CD4-positive, alpha-beta T cell treated with Interleukin-6 for 4 hours (primary cell): ENCODE results near the gene PCDHGA11.
"Not testable (repeated sequence)": the region's sequence is repeated elsewhere in the genome, so short reads cannot be mapped to it uniquely, and the experiment has no call there.

Source experiments
- DNase-seq: peaks from one replicate; pipeline ENCODE4 v3.0.0-alpha.2; 2020; ENCODE audit warnings: mixed read lengths

Gene PCDHGA11

GRCh38 chr5:141420855-141421488 lies at the start of gene PCDHGA11:
TSS of gene PCDHGA11 (plus strand) at chr5:141421051. CDS start at chr5:141421228, 177 bp downstream.
- DNase-seq = peak; percentile 49

GRCh38 chr5:141371572-141372475 lies 49.0 kb upstream of the PCDHGA11 start:
- DNase-seq = no peak

GRCh38 chr5:141373673-141374317 lies 47.1 kb upstream of the PCDHGA11 start, which contains the start of gene PCDHGA6:
TSS of gene PCDHGA6 (plus strand) at chr5:141373891. CDS start at chr5:141374084, 193 bp downstream.
- no peak for DNase-seq

GRCh38 chr5:141374627-141375026 lies 46.2 kb upstream of the PCDHGA11 start:
- no peak for DNase-seq

- not testable (repeated sequence) for DNase-seq
These were observed 45.3 kb upstream of the PCDHGA11 start for GRCh38 chr5:141375444-141376155.

GRCh38 chr5:141382469-141383294 lies 38.2 kb upstream of the PCDHGA11 start, which contains the start of gene PCDHGA7:
TSS of gene PCDHGA7 (plus strand) at chr5:141382742. CDS start at chr5:141382900, 158 bp downstream.
- no peak for DNase-seq

GRCh38 chr5:141383345-141383744 lies 37.5 kb upstream of the PCDHGA11 start:
- no peak for DNase-seq

- no peak for DNase-seq
These were observed 36.2 kb upstream of the PCDHGA11 start for GRCh38 chr5:141384471-141385267.

GRCh38 chr5:141387557-141388311 lies 33.1 kb upstream of the PCDHGA11 start, which contains the start of gene PCDHGB4:
TSS of gene PCDHGB4 (plus strand) at chr5:141387698. CDS start at chr5:141387885, 187 bp downstream.
- DNase-seq = peak; percentile 38

- DNase-seq = no peak
These were observed 32.2 kb upstream of the PCDHGA11 start for GRCh38 chr5:141388661-141389060.

- no peak for DNase-seq
These were observed 31.5 kb upstream of the PCDHGA11 start for GRCh38 chr5:141389153-141390042.

- DNase-seq = no peak
These were observed 28.2 kb upstream of the PCDHGA11 start, which contains the start of gene PCDHGA8 for GRCh38 chr5:141392429-141393198. TSS of gene PCDHGA8 (plus strand) at chr5:141392633. CDS start at chr5:141392814, 181 bp downstream.

GRCh38 chr5:141393267-141393666 lies 27.6 kb upstream of the PCDHGA11 start:
- no peak for DNase-seq

GRCh38 chr5:141394401-141395187 lies 26.3 kb upstream of the PCDHGA11 start:
- not testable (repeated sequence) for DNase-seq

- peak; percentile 46 for DNase-seq
These were observed 22.9 kb upstream of the PCDHGA11 start, which contains the start of gene PCDHGB5 for GRCh38 chr5:141397756-141398551. TSS of gene PCDHGB5 (plus strand) at chr5:141397947. CDS start at chr5:141398128, 181 bp downstream.

- no peak for DNase-seq
These were observed 22.2 kb upstream of the PCDHGA11 start for GRCh38 chr5:141398608-141399007.
